GM12878 (cell line): ENCODE measurements around the gene RALGDS.

Experiments
- CTCF ChIP-seq, 3 experiments: IDR thresholded peaks in 2 of 3; conservative IDR thresholded peaks in 1 of 3; 2 replicates each; pipeline ENCODE4 v1.5.1; 2011; ENCODE audit warnings: low read depth in 3 of 3, low read length in 3 of 3, mild to moderate bottlenecking in 3 of 3, control low read depth in 2 of 3, moderate library complexity in 2 of 3, inconsistent platforms in 1 of 3, mixed read lengths in 1 of 3; ENCODE audit not compliant: control insufficient read depth in 2 of 3, insufficient read depth in 1 of 3; ENCODE audit errors: extremely low read depth in 1 of 3
- ESRRA ChIP-seq: IDR thresholded peaks from 2 replicates; pipeline ENCODE4 v1.6.1; 2012; ENCODE audit warnings: mild to moderate bottlenecking, low read length, improper control_type of control experiment
- JUND ChIP-seq: IDR thresholded peaks from 2 replicates; pipeline ENCODE4 v1.6.1; 2012; ENCODE audit warnings: low read depth, mild to moderate bottlenecking, low read length, improper control_type of control experiment, moderate library complexity
- MXI1 ChIP-seq: fragments of 150-350 bp; IDR thresholded peaks from 2 replicates; pipeline ENCODE4 v1.6.1; 2011; ENCODE audit warnings: low read depth, mild to moderate bottlenecking, inconsistent platforms, low read length, improper control_type of control experiment
- NFIC ChIP-seq: IDR thresholded peaks from 2 replicates; pipeline ENCODE4 v1.6.1; 2012; ENCODE audit warnings: low read depth, mild to moderate bottlenecking, inconsistent platforms, low read length, moderate library complexity
- RAD21 ChIP-seq: IDR thresholded peaks from 2 replicates; pipeline ENCODE4 v1.6.1; 2011; ENCODE audit warnings: mild to moderate bottlenecking, low read depth, low read length, moderate library complexity; ENCODE audit not compliant: insufficient read depth
- ZBTB40 ChIP-seq: fragments of 450-650 bp; IDR thresholded peaks from 2 replicates; pipeline ENCODE4 v1.6.1; 2016; ENCODE audit warnings: mild to moderate bottlenecking, moderate library complexity, borderline replicate concordance

- TF ChIP-seq NFIC: no peak
- no peak for TF ChIP-seq CTCF (IDR thresholded peaks at IDR 0.05 in 2 of 3, conservative IDR thresholded peaks at IDR 0.05 in 1 of 3; ENCODE audit: control insufficient read depth in 2 of 3, extremely low read depth in 1 of 3, insufficient read depth in 1 of 3, low read depth in 3 of 3, low read length in 3 of 3)
- no peak for TF ChIP-seq MXI1
- TF ChIP-seq JUND: no peak
- no peak for TF ChIP-seq ZBTB40
- no peak for TF ChIP-seq ESRRA
- no peak for TF ChIP-seq RAD21
Measured at GRCh38 chr9:133132174-133132573, 11.1 kb upstream of the RALGDS start.
